Measurements from ENCODE around the gene EHD4.

DNA sequence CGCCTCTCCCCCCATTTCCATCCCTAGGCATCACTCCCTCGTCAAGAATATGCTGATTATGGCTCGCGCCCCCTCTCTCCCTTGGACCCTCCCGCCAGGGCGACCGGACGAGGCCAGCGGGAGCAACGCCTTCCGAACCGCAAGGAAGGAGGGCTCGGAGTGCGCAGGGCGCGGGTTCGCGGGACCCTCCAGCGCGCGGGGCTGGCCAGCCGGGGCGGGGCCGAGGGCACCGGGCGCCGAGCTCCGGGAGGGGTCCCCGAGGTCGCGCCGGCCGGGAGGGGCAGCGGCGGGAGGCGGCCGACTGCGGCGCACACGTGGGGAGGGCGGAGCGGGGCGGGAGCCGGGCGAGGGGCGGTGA lies 483 bp downstream of the EHD4 start:
- TF ChIP-seq CTCF (conservative IDR thresholded peaks at IDR 0.05 in 1 of 2, IDR thresholded peaks at IDR 0.05 in 1 of 2; ENCODE audit: low read depth in 1 of 2, low read length in 2 of 2) (no peak), EZH2 (IDR thresholded peaks at IDR 0.05; ENCODE audit: low read length, missing control alignments) (no peak)

Measured in fibroblast of lung (primary cell).